GM19328 (cell line): ENCODE measurements around the gene COL4A1.

Experiments
- ATAC-seq: cut with Tn5 transposase; IDR thresholded peaks from one replicate; pipeline ENCODE4 v1.9.1; 2021; ENCODE audit warnings: mild to moderate bottlenecking, moderate library complexity; ENCODE audit not compliant: unreplicated experiment

Gene COL4A1

GRCh38 chr13:110150384-110151101 lies 156.4 kb downstream of the COL4A1 start:
- ATAC-seq, result no peak

GRCh38 chr13:110149036-110149435 lies 157.9 kb downstream of the COL4A1 start:
- no peak for ATAC-seq

GRCh38 chr13:110140099-110140498 lies 166.9 kb downstream of the COL4A1 start:
- ATAC-seq, result no peak

- ATAC-seq, result no peak
These were observed 168.3 kb downstream of the COL4A1 start for GRCh38 chr13:110138700-110139036.

GRCh38 chr13:110138010-110138699 lies 168.8 kb downstream of the COL4A1 start:
- ATAC-seq, result peak; percentile 46

- peak; percentile 49 for ATAC-seq
These were observed 169.3 kb downstream of the COL4A1 start for GRCh38 chr13:110137680-110138009.

- ATAC-seq, result no peak
These were observed 170.0 kb downstream of the COL4A1 start for GRCh38 chr13:110136660-110137585.

GRCh38 chr13:110135977-110136597 lies 170.9 kb downstream of the COL4A1 start:
- no peak for ATAC-seq

GRCh38 chr13:110134801-110135200 lies 172.2 kb downstream of the COL4A1 start:
- ATAC-seq, result no peak

GRCh38 chr13:110133425-110134235 lies 173.3 kb downstream of the COL4A1 start:
- no peak for ATAC-seq

- no peak for ATAC-seq
These were observed 174.6 kb downstream of the COL4A1 start for GRCh38 chr13:110132225-110132982.

GRCh38 chr13:110131424-110131823 lies 175.5 kb downstream of the COL4A1 start:
- ATAC-seq, result no peak

- ATAC-seq, result no peak
These were observed 176.5 kb downstream of the COL4A1 start for GRCh38 chr13:110130431-110130830.

- ATAC-seq, result no peak
These were observed 177.3 kb downstream of the COL4A1 start for GRCh38 chr13:110129539-110130186.

- ATAC-seq, result no peak
These were observed 177.9 kb downstream of the COL4A1 start for GRCh38 chr13:110129076-110129475.

GRCh38 chr13:110128546-110128945 lies 178.4 kb downstream of the COL4A1 start:
- no peak for ATAC-seq

- ATAC-seq, result no peak
These were observed 178.9 kb downstream of the COL4A1 start for GRCh38 chr13:110127986-110128511.

- ATAC-seq, result no peak
These were observed 180.5 kb downstream of the COL4A1 start for GRCh38 chr13:110126391-110126961.
